Stimulated activated CD4-positive, alpha-beta T cell treated with anti-CD3 and anti-CD28 coated beads, Interleukin-15, amount 100 ng/mL, for 1 hour (primary cell): ENCODE data around the gene SFSWAP.
"Not testable (repeated sequence)": the region's sequence is repeated elsewhere in the genome, so short reads cannot be mapped to it uniquely, and the experiment has no call there.

Experiments
- DNase-seq, 2 donors: peaks; one replicate each; pipeline ENCODE4 v3.0.0-alpha.2; 2020; ENCODE audit warnings: low read depth in 1 of 2, low spot score in 1 of 2

The SFSWAP gene

DNA sequence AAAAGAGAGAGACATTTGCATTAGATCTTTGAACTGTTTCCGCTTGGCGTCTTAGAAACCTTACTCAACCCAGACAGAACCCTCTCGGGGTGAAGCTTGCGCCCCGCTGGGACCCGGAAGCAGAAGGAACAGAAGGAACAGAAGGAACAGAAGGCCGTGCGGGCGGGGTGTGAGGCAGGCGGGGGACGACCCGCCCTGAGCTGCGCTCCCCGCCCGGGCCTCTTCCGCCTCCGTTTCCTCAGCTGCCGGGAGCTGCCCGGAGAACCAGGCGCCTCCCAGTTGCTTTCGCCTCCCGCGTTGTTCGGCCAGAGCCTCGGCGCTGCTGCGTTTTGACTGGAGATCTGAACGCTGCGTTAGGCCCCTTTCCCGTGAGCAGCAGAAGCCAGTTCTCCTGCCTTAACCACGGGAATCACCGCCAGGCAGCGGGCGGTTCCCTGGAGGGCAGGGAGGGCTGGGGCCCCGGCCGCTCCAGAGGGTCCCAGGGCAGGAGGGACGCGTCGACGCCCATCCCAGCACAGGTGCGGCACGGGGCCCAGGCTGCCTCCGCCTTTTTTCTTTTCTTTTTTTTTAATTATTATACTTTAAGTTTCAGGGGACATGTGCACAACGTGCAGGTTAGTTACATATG lies 98.0 kb downstream of the SFSWAP start:
- DNase-seq = no peak

DNA sequence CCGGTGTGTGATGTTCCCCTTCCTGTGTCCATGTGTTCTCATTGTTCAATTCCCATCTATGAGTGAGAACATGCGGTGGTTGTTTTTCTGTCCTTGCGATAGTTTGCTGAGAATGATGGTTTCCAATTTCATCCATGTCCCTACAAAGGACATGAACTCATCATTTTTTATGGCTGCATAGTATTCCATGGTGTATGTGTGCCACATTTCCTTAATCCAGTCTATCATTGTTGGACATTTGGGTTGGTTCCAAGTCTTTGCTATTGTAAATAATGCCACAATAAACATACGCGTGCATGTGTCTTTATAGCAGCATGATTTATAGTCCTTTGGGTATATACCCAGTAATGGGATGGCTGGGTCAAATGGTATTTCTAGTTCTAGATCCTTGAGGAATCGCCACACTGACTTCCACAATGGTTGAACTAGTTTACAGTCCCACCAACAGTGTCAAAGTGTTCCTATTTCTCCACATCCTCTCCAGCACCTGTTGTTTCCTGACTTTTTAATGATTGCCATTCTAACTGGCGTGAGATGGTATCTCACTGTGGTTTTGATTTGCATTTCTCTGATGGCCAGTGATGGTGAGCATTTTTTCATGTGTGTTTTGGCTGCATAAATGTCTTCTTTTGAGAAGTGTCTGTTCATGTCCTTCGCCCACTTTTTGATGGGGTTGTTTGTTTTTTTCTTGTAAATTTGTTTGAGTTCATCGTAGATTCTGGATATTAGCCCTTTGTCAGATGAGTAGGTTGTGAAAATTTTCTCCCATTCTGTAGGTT lies 98.8 kb downstream of the SFSWAP start:
- DNase-seq = not testable (repeated sequence)

DNA sequence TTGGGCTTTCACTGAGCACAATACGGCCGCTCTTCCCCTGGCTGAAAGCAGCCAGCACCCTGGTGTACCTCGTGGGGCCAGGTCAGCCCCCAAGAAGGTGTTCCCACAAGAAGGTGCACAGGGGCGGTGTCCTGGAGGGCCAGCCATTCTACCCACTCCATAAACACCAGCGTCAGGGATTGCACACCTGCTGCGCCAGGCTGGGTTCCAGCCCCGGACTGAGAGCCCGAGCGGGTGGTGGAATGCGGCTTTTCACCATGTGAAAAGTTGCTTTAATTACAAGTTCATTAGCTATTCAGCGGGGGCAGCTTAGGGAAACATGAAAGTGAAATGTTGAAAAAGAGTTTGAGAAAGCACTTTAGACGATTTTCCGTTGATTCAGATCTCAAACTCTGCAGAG lies 99.8 kb downstream of the SFSWAP start:
- DNase-seq = no peak

DNA sequence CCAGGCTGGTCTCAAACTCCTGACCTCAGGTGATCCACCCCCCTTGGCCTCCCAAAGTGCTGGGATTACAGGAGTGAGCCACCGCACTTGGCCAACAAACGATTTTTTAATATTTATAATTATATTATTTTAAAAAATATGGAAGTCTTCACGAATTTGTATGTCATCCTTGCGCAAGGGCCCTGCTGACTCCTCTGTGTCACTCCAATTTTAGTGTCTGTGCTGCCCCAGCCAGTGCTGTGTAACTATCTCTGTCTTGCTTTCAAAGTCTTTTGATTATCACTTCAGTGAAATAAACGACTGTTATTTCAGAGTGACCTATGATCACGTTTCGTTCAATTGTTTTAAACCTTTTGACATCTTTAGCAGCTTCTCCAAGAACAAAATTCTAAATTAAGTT lies 104.2 kb downstream of the SFSWAP start:
- no peak for DNase-seq

DNA sequence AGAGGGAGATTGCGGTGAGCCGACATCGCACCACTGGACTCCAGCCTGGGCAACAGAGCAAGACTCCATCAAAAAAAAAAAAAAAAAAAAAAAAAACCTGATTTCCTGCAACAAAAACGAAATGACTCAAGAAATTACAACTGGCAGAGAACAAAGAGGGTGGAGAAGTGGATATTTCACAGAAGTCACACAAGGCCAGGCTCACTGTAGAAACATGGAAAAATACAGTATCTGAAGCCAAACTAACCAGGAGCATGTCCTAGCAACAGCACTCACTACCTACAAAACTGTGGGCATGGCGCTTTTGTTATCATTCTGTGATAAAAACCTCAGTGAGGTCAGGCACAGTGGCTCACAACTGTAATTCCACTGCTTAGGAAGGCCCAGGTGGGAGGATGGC lies 105.6 kb downstream of the SFSWAP start:
- DNase-seq = no peak

DNA sequence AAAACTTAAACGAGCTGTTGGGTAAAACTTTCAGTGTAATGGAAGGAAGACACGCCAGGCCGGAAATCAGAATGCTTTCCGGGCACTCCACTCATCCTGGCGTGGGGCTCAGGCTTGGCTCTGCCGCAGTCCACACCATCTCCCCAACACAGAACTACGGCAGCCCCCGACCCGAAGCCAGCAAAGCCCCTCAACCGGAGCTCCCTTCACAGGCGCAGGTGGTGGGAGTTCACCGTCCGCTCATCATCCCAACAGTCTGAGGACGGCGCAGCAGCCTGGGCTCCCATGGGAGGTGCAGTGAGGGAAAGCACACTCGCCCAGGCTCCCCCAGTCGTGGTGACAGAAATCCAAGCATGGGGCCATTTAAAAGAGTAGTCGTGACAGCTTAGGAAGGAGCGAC lies 106.4 kb downstream of the SFSWAP start:
- no peak for DNase-seq

DNA sequence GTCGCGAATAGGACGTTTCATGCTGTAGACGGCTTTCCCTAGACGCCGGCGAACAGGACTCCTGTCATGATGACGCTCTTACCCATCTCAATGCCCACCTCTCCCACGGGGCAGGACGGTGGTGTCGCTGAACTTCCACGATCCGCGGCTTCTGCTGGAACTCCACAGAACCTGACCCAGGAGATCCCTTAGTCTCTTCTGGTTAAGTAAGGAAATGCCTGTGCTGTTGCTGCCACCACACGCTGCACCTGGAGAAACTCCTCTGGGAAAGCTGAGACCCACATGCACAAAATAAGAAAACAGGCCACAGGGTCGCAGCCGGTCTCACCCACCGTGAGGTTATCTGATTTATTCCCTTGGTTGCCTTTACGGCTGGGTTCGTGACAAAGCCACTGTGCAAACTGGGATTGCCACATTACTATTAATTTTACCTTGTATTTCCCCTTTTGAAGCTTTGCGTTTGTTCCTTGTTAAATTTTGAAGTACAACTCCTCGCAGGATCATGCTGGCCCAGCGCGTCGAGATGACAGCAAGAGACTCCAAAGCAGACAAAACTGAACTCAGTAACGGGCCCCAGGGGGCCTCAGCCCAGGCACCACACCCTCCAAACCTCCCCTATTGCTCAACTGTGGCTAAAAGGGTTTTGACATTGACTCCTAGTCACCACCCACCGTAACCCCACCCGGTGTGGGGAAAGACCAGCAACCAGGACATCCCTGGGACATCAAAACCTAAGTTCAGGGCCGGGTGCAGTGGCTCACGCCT lies 108.1 kb downstream of the SFSWAP start:
- no peak for DNase-seq

DNA sequence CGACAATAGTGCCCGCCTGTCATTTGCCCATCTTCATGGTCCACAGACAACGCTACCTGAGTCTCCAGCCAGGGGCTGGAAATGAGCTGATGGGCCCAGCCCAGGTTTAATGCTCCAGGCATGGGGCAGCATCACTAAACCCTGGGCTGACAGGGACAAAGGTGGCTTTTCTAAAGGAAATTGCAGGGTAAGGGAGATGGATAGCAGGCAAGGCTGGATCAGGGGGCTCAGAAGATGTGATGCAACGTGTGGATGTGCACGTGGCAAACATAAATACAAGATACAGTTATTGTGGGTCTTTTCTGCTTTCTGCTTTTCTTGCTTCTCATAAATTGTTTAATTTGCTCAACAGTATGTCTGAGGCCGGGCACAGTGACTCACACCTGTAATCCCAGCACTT lies 113.6 kb downstream of the SFSWAP start:
- DNase-seq = no peak

DNA sequence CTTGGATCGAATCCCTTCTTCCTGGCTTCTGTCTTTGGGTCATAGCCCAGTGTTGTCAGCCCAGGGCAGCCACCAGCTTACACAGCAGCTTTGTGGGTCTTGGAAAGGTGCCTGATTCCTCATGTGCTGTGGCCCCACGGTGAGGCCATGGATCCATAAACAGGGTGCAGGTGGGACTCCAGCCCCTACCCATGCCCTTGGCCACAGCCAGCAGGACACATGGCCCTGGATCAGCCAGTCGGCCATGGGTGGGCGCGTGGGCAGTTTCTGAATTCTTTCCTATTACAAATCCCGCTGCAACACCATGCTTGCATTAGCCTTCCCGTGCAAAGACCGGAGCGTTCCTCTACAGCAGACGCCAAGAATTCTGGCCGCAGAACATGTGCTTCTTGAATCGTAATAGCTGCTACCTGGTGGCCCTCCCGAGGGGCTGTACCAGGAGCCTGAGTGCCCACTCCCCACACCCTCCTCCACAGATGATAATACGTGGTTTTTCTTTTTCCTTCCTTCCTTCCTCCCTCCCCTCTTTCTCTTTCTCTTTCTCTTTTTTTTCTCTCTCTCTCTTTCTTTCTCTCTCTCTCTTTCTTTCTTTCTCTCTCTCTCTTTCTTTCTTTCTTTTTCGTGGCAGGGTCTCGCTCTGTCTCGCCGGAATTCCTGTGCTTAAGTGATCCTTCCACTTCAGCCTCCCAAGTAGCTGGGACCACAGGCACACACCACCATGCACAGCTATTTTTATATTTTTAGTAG lies 114.4 kb downstream of the SFSWAP start:
- DNase-seq = no peak

DNA sequence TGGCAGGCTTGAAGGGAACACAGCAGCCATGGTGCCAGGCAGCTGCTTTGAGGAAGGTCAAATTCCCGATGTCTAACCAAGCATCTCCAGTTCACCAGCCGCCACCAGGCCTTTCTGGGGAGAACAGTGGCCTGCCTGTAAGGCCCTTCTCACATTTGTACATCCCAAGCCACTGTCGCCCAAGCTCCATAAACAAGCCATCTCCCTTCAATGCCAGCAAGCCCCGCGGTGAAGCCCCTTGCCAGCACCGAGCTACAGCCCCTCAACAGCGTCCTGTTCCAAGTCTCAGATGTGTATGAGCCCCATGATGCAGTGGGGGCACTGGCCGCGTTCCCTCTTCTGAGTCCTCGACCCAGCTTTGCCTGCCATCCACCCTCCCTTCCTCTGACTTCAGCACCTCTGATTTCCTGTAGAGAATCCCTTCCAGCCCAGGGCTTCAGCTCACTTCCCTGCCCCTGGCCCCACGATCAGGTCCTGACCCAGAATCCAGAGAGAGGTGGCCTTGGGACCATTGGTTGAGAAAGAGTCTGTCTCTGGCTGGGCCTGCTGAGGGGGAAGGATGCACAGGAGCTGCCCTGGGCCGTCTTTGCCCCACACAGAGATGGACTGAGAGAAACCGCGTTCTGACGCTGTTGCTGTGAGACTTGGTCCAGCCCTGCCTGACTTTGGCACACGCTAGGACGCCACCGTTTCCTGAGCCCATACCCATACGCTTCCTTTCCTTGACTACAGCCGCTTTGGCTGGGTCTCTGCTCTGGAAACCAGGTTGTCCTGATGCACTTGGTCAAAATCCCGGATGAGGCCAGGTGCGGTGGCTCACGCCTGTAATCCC lies 115.4 kb downstream of the SFSWAP start:
- no peak for DNase-seq

DNA sequence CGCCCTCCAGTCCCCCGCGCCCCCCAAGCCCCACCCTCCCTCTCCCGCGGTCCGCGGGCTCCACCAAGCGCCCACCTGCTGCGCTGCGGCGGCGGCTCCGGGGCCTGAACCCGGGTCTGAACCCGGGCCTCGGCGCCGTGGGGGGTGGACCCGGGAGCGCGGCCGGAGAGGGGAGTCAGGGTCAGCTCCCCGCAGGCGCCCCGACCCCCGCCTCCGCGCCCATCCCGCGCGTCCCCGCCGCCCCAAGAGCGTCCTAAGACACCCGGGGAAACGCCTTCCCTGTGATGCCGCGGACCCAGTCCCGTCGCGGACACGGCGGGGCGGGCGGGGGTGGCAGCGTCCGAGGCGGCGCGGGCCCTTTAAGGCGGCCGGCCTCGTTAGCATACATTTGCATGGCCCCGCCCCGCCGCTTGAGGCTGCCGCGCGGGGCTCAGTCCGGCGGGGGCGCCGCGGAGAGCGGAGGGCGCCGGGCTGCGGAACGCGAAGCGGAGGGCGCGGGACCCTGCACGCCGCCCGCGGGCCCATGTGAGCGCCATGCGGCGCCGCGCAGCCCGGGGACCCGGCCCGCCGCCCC lies 117.2 kb downstream of the SFSWAP start, which contains the start of gene MMP17:
Gene MMP17, plus strand, starts transcription at position 433 of the 574 bp plus-strand sequence. Its CDS starts 102 bp downstream, at position 535.
- DNase-seq = no peak

DNA sequence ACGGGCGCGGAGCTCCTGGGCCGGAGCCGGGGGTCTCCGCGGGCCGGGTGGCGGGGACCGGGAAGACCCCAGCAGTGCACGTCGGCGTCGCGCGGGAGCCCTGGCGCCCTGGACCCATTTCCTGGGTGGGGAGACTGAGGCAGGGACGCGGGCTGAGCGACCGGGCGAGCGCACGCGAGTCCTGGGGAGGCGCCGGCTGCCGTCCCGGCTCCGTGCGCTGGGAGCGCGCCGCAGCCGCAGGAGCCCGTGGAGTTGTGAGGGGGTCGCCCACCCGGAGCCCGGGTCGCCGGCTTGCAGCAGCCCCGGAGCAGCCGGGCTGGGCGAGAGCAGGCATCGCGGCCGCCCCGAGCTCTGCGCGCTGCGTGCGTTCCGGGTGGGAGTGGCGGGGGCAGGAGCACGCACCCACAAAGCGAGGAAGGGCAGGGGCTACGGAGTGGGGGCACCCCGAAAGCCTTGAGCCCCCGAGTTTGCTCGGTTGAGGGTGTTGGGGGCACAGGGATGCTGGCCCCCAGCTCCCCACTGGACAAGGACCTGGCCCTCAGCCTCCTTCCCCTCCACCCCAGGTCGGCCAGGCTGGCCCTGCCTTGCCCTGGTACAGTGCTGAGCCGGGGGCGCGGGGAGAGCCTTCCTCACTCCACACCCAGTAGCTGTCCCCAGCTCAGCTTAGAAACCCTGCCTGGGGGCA lies 117.9 kb downstream of the SFSWAP start:
- DNase-seq = no peak

DNA sequence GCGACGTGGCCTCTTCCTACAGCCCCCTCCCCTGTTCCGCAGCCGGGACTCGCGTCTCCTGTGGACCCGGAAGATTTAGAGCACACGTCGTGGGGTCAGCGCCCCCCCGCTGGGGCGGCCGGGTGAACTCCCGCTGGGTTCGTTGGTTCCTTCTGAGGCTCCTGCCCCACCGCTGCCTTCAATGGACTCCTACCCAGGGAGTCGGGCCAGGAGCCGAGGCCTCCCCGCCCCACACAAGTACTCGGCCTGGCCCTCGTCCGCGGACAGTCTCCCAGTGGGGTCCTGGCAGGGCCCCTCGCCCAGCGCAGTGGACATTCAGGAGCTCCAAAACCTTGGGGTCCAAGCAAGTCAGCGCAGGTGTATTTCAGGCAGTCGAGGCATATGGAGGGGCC lies 118.5 kb downstream of the SFSWAP start:
- DNase-seq = no peak

DNA sequence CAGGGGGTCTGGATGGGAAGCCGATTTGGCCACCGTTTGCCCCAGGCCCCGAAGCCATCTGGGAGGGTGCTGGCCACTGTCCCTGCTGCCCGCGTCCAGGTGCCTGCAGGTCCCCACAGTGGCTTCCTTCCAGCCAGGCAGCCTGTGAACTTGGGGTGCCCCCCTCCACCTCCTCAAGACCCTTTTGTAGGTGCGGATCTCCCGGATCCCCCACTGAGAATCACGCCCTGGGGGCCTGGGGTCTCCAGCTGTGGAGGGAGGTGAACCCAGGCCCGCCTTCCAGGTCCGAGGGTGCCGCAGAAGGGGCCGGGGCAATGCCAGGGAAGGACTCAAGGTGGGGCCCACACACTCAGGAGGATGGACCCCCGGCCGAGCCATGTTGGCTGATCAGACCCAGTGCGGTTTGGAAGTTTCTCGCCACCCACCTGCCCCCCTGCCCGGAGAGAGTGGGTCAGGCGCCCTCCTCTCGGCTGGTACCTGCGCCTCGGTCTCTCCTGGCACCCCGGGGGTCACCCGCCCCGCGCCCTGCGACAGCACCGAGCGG lies 119.0 kb downstream of the SFSWAP start:
- no peak for DNase-seq

DNA sequence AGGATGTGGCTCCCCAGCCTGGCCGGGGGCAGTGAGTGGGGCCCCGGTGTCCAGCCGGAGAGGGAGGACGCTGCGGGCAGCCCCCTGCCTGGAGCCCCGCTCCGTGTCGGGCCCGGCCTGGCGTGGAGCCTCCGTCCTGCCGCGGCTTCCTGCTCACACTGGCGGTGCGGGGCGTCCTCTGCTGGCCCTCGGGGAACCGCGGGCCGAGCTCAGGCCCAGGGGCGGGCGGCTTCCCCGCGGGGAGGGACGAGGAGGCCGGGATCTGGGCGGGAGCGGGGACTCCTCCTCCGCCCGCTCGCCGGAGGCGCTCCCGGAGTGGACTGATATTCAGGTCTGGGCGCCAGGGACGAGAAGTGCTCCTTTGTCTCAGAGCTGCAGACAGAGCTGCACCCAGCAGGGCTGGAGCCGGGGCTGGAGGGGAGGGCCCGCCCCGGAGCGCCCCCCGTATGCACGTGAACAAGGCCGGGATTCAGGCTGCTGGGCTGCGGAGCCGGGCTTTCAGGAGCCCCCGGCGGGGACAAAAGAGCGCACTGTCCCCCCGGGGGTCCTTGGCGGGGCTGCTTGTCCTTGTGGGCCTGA lies 119.5 kb downstream of the SFSWAP start:
- DNase-seq = no peak

DNA sequence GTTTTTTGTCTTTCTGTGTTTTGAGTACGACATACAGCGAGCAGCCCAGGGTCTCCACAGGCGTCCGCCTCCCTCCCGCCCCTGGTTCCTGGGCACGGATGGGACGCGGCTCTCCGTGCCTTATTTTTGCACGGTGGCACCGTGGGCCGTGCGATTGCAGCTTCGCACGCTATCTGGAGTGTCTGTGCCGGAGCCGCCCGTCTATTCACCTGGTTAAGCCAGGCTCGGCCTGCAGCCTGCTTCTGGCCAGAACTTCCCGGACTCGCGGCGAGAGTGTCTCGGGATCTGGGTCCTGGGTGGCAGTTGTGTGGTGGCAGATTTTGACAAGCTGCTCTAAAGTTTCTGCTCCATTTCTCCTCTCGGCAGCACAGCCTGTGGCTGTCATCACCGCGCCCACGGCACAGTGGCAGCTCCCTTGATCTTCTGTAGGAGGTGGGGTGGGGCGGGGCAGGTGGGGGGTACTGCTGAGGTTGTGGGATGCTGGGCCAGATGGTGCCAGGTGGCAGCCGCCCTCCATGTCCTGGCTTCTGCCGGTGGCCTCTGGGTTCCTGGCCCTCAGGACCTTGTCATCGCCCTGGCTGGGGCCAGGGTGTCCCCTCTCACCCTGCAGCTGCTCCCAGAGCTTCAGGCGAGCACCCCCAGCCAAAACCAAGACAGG lies 120.2 kb downstream of the SFSWAP start:
- no peak for DNase-seq

DNA sequence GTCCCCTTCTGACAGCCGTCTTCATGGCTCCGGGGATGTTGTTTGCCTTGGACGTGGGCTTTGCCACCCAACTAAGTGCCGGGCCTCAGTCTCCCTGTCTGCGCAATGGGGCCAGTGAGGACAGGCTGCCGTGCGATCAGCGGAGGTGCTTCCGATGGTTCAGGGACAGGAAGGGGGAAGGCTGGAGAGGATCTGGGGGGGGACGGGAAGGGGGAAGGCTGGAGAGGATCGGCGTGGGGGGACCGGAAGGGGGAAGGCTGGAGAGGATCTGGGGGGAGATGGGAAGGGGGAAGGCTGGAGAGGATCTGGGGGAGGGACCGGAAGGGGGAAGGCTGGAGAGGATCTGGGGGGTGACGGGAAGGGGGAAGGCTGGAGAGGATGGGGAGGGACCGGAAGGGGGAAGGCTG lies 120.7 kb downstream of the SFSWAP start:
- no peak for DNase-seq
